H1 (cell line): Measurements from ENCODE around the gene GPNMB. TPM values are rescaled to one million over a fixed set of nuclear protein-coding genes. Genes with fewer than 3 reads are reported as not detected.

Experiments
- CTCF ChIA-PET: fragments of 300-600 bp; sonication (Branson Sonifier 250); formaldehyde crosslinking; loops from one replicate; lab custom pipeline; 2021; ENCODE audit not compliant: partially characterized antibody; lab: Charles Lee
- POLR2A ChIA-PET: fragments of 300-600 bp; sonication (Branson Sonifier 250); formaldehyde crosslinking; loops from one replicate; lab custom pipeline; 2021; ENCODE audit warnings: inconsistent platforms; ENCODE audit not compliant: partially characterized antibody; lab: Charles Lee
- DNase-seq, 2 experiments: peaks; one replicate each; pipeline versions ENCODE4 v3.0.0 to v3.0.0-alpha.2; 2010 to 2022; ENCODE audit warnings: low spot score in 2 of 2, low read depth in 1 of 2, mixed read lengths in 1 of 2
- FAIRE-seq: peaks from 2 replicates; lab custom pipeline; 2011; peaks lifted over from hg19 to GRCh38; lab: Jason Lieb, UNC
- H2AFZ ChIP-seq: 2 replicates; pipeline ENCODE4 v1.8.1; 2012; ENCODE audit warnings: low read length, inconsistent platforms
- H2AK5ac ChIP-seq: 2 replicates; pipeline ENCODE4 v1.6.1; 2013; ENCODE audit warnings: low read depth, low read length
- H2BK120ac ChIP-seq: replicated peaks from 2 replicates; pipeline ENCODE3; 2013; ENCODE audit warnings: low read depth, low read length, inconsistent platforms
- H2BK12ac ChIP-seq: 2 replicates; pipeline ENCODE4 v1.6.1; 2013; ENCODE audit warnings: low read depth, low read length
- H2BK15ac ChIP-seq: 2 replicates; pipeline ENCODE4 v1.6.1; 2013; ENCODE audit warnings: low read length
- H2BK20ac ChIP-seq: 2 replicates; pipeline ENCODE4 v1.6.1; 2013; ENCODE audit warnings: low read length
- H2BK5ac ChIP-seq: 2 replicates; pipeline ENCODE4 v1.6.1; 2013; ENCODE audit warnings: low read depth, low read length
- H3K14ac ChIP-seq: 2 replicates; pipeline ENCODE4 v1.6.1; 2013; ENCODE audit warnings: inconsistent platforms; ENCODE audit not compliant: insufficient read length
- H3K18ac ChIP-seq: 2 replicates; pipeline ENCODE4 v1.6.1; 2013; ENCODE audit warnings: low read length; ENCODE audit errors: extremely low read depth
- H3K23ac ChIP-seq: 2 replicates; pipeline ENCODE4 v1.6.1; 2013; ENCODE audit warnings: inconsistent platforms; ENCODE audit not compliant: insufficient read length
- H3K23me2 ChIP-seq: 2 replicates; pipeline ENCODE4 v1.6.1; 2013; ENCODE audit warnings: low read depth, low read length
- H3K27ac ChIP-seq: 2 replicates; pipeline ENCODE4 v1.6.1; 2011; ENCODE audit warnings: low read depth, low read length, inconsistent platforms
- H3K27me3 ChIP-seq, 4 experiments: replicated peaks in 1 of 4; 1 replicate in 1 of 4; 2 replicates in 3 of 4; pipeline versions ENCODE4 v1.6.1 to v1.8.1; 2011 to 2013; ENCODE audit warnings: low read length in 3 of 4, mild to moderate bottlenecking in 3 of 4, inconsistent platforms in 2 of 4, mixed read lengths in 2 of 4, moderate library complexity in 1 of 4; ENCODE audit not compliant: control insufficient read depth in 3 of 4, insufficient read depth in 3 of 4; ENCODE audit errors: extremely low read depth in 1 of 4
- H3K36me3 ChIP-seq, 4 experiments: 2 replicates each; pipeline versions ENCODE4 v1.6.1 to v1.8.1; 2011 to 2013; ENCODE audit warnings: mild to moderate bottlenecking in 4 of 4, low read length in 3 of 4, moderate library complexity in 2 of 4, control low read depth in 1 of 4, inconsistent platforms in 1 of 4; ENCODE audit not compliant: insufficient read depth in 4 of 4, control insufficient read depth in 2 of 4
- H3K4ac ChIP-seq: replicated peaks from 2 replicates; pipeline ENCODE3; 2013; ENCODE audit warnings: low read length, low read depth, mixed read lengths, inconsistent platforms; ENCODE audit not compliant: insufficient read length
- H3K4me1 ChIP-seq, 4 experiments: replicated peaks in 1 of 4; 1 replicate in 1 of 4; 2 replicates in 3 of 4; pipeline versions ENCODE4 v1.6.1 to v1.8.1; 2011 to 2013; ENCODE audit warnings: low read length in 3 of 4, inconsistent platforms in 2 of 4, mixed read lengths in 1 of 4; ENCODE audit not compliant: insufficient read depth in 4 of 4, control insufficient read depth in 3 of 4
- H3K4me2 ChIP-seq, 2 experiments: 2 replicates each; pipeline versions ENCODE4 v1.6.1 to v1.8.1; 2011 to 2013; ENCODE audit warnings: low read depth in 2 of 2, low read length in 2 of 2, control low read depth in 1 of 2, inconsistent platforms in 1 of 2, mild to moderate bottlenecking in 1 of 2; ENCODE audit not compliant: insufficient read depth in 1 of 2
- H3K4me3 ChIP-seq, 4 experiments: fragments of 200-600, 300-600 bp in 1 of 4; sonication (generic), shearing (Covaris generic), sonication (Bioruptor Twin) in 1 of 4; 2 replicates each; pipeline versions ENCODE4 v1.5.1 to v1.8.1; 2011 to 2016; ENCODE audit warnings: low read length in 4 of 4, low read depth in 3 of 4, control low read depth in 2 of 4, inconsistent platforms in 2 of 4, mild to moderate bottlenecking in 2 of 4, mixed read lengths in 1 of 4, moderate library complexity in 1 of 4; ENCODE audit not compliant: insufficient read depth in 2 of 4; ENCODE audit errors: extremely low read depth in 1 of 4
- H3K56ac ChIP-seq: replicated peaks from 2 replicates; pipeline ENCODE3; 2013; ENCODE audit warnings: low read depth, mild to moderate bottlenecking, mixed read lengths, low read length, inconsistent platforms; ENCODE audit not compliant: insufficient read length
- H3K79me1 ChIP-seq: 2 replicates; pipeline ENCODE4 v1.6.1; 2013; ENCODE audit warnings: low read depth, low read length, control low read depth
- H3K79me2 ChIP-seq, 2 experiments: 2 replicates each; pipeline versions ENCODE4 v1.6.1 to v1.8.1; 2012 to 2013; ENCODE audit warnings: low read length in 2 of 2, mild to moderate bottlenecking in 2 of 2, inconsistent platforms in 1 of 2; ENCODE audit not compliant: insufficient read depth in 2 of 2, control insufficient read depth in 1 of 2
- H3K9ac ChIP-seq, 4 experiments: replicated peaks in 1 of 4; 1 replicate in 1 of 4; 2 replicates in 3 of 4; pipeline versions ENCODE4 v1.6.1 to v1.8.1; 2011 to 2013; ENCODE audit warnings: low read depth in 3 of 4, low read length in 3 of 4, control low read depth in 2 of 4, mild to moderate bottlenecking in 2 of 4, moderate library complexity in 2 of 4, inconsistent platforms in 1 of 4; ENCODE audit errors: extremely low read depth in 1 of 4
- H3K9me3 ChIP-seq, 2 experiments: 2 replicates each; pipeline versions ENCODE4 v1.6.1 to v1.8.1; 2012 to 2013; ENCODE audit warnings: mild to moderate bottlenecking in 2 of 2, moderate library complexity in 2 of 2, control low read depth in 1 of 2, inconsistent platforms in 1 of 2, low read depth in 1 of 2, low read length in 1 of 2, mixed read lengths in 1 of 2; ENCODE audit not compliant: insufficient read depth in 2 of 2
- H4K20me1 ChIP-seq, 2 experiments: replicated peaks in 1 of 2; 2 replicates each; pipeline versions ENCODE3 to v1.8.1; 2011 to 2013; ENCODE audit warnings: inconsistent platforms in 2 of 2, low read length in 2 of 2, mild to moderate bottlenecking in 1 of 2; ENCODE audit not compliant: insufficient read depth in 2 of 2, control insufficient read depth in 1 of 2
- H4K5ac ChIP-seq: 2 replicates; pipeline ENCODE4 v1.6.1; 2013; ENCODE audit warnings: low read length, low read depth, mixed read lengths, inconsistent platforms; ENCODE audit not compliant: insufficient read length
- H4K8ac ChIP-seq: 2 replicates; pipeline ENCODE4 v1.8.0; 2013; ENCODE audit warnings: mild to moderate bottlenecking, moderate library complexity, low read length, inconsistent platforms; ENCODE audit not compliant: insufficient read depth; ENCODE audit errors: extremely low read depth
- H4K91ac ChIP-seq: replicated peaks from 2 replicates; pipeline ENCODE3; 2013; ENCODE audit warnings: low read length, mixed read lengths, inconsistent platforms; ENCODE audit not compliant: insufficient read length
- KDM1A ChIP-seq: fragments of 200-600, 300-600 bp; sonication (generic); IDR thresholded peaks from 2 replicates; pipeline ENCODE4 v1.7.1; 2016; ENCODE audit warnings: mild to moderate bottlenecking, low read length, borderline replicate concordance
- RXRA ChIP-seq: IDR thresholded peaks from 2 replicates; pipeline ENCODE4 v1.6.1; 2011; ENCODE audit warnings: low read depth, mild to moderate bottlenecking, low read length, moderate library complexity; ENCODE audit not compliant: insufficient read depth
- SAP30 ChIP-seq: fragments of 300-600 bp; sonication (generic); IDR thresholded peaks from 2 replicates; pipeline ENCODE4 v1.7.1; 2012; ENCODE audit warnings: low read length, moderate library complexity, mild to moderate bottlenecking, inconsistent platforms; ENCODE audit not compliant: insufficient read depth, insufficient replicate concordance
- WGBS, 2 experiments: shearing (Covaris generic) in 1 of 2; methylation state at CpG; one replicate each; pipeline versions ENCODE4 v1.1.6 to v1.1.7; 2013 to 2015; ENCODE audit warnings: low lambda C conversion rate in 2 of 2, mixed read lengths in 2 of 2, inconsistent platforms in 1 of 2, low coverage in 1 of 2, missing lambda C conversion rate in 1 of 2; ENCODE audit not compliant: insufficient replicate concordance in 2 of 2, insufficient coverage in 1 of 2, insufficient read length in 1 of 2; ENCODE audit errors: extremely low coverage in 1 of 2, missing lambda C conversion rate in 1 of 2; 5-methylcytosine and 5-hydroxymethylcytosine counted together
- polyA plus RNA-seq, 7 experiments: library from polyadenylated mRNA; depleted of rRNA in 3 of 7; stranded (reverse) in 5 of 7; unstranded in 2 of 7; fragments of >200 nt in 5 of 7; fragments of 200-250 nt in 2 of 7; gene quantifications; 1 replicate in 5 of 7; 2 replicates in 1 of 7; 4 replicates in 1 of 7; pipeline versions ENCODE4 v1.2.1 to v1.2.3, GENCODE V29; 2011 to 2013; ENCODE audit warnings: missing spikeins in 2 of 7, mixed read lengths in 2 of 7
- total RNA-seq: library from RNA; stranded (reverse); fragmentation: NEBNext Ultra II Directional; extraction: Animal tissue kit (Norgen Biotek cat#: 25700); gene quantifications from 2 replicates; pipeline ENCODE4 v1.2.1, GENCODE V29; 2021

The GPNMB gene
- total and polyA plus RNA-seq, 2 of the 8 experiments (the other 6 are each of a cell fraction or from before 2014, with no cell fraction given): 1.1 to 1.4 TPM

DNA sequence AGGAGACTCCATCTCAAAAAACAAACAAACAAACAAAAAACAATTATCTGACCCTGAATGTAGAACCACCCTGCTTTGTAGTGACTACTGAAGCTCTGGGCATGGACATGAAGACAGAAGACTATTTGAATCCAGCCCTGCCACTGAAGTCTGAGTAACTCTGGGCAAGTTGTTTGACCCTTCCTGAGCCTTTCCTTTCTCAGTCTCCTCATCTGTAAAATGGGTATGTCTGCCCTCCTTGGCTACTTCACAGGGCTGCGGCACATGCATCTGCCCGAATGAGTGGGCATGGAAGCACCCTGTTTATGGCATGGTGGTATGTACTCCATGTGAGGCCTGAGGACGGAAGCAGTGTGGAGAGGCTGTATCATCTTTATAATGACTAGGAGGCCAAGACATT, 30.4 kb downstream of the GPNMB start:
- Histone ChIP-seq H4K8ac (no peak overlapping the region), H3K4me2 (no peak overlapping the region), H3K79me2 (no peaks in the 10 kb centered on the region), H3K14ac (no peak overlapping the region), H3K9ac (no peak overlapping the region), H4K91ac (no peak overlapping the region), H3K4me3 (no peak overlapping the region), H3K4me1 (peaks cover 0 to 3% (median 0%) of the 10 kb centered on the region in 4 experiments; a peak in 1 of 7 replicates), H3K36me3 (no peaks in the 10 kb centered on the region), H2BK12ac (no peak overlapping the region), H3K4ac (no peak overlapping the region), H4K20me1 (no peaks in the 10 kb centered on the region), H2AFZ (no peak overlapping the region), H2BK20ac (no peak overlapping the region), H3K23me2 (no peaks in the 10 kb centered on the region), H4K5ac (no peak overlapping the region), H3K9me3 (no peaks in the 10 kb centered on the region), H2BK15ac (no peak overlapping the region), H3K27me3 (no peaks in the 10 kb centered on the region), H2BK120ac (no peak overlapping the region), H3K23ac (no peak overlapping the region), H3K79me1 (no peaks in the 10 kb centered on the region), H2BK5ac (no peak overlapping the region), H2AK5ac (no peak overlapping the region), H3K27ac (no peak overlapping the region), H3K18ac (no peak overlapping the region), H3K56ac (no peak overlapping the region)
- TF ChIP-seq SAP30 (no peak), KDM1A (peak; percentile 89), RXRA (no peak)
- CTCF ChIA-PET: interaction anchor here (0.5 to 14.1 kb wide), 24 partner anchors 8 to 457 kb away, joined by 3 to 241 read pairs (median 4); partner anchors contain the start of genes MALSU1 and STK31
- POLR2A ChIA-PET: interaction anchor here (0.6 kb wide), 1 partner anchor 12 kb away, joined by 3 read pairs; no protein-coding TSS in a partner anchor
- FAIRE-seq: no peak
- DNase-seq: no peak
- 85% methylated on average over 3 of the region's 3 CpGs; no CpG with 5 or more reads in 1 of the 2 experiments for WGBS, 2 experiments
